Stimulated activated CD8-positive, alpha-beta memory T cell treated with anti-CD3 and anti-CD28 coated beads, Interleukin-12 subunit alpha, Interleukin-12 subunit beta, amount 100 ng/mL, for 24 hours (primary cell): ENCODE results near the gene FAM3B.
"Not testable (repeated sequence)": the region's sequence is repeated elsewhere in the genome, so short reads cannot be mapped to it uniquely, and the experiment has no call there.

Source experiments
- DNase-seq: peaks from one replicate; pipeline ENCODE4 v3.0.0-alpha.2; 2020; ENCODE audit errors: extremely low read depth

Gene FAM3B

DNA sequence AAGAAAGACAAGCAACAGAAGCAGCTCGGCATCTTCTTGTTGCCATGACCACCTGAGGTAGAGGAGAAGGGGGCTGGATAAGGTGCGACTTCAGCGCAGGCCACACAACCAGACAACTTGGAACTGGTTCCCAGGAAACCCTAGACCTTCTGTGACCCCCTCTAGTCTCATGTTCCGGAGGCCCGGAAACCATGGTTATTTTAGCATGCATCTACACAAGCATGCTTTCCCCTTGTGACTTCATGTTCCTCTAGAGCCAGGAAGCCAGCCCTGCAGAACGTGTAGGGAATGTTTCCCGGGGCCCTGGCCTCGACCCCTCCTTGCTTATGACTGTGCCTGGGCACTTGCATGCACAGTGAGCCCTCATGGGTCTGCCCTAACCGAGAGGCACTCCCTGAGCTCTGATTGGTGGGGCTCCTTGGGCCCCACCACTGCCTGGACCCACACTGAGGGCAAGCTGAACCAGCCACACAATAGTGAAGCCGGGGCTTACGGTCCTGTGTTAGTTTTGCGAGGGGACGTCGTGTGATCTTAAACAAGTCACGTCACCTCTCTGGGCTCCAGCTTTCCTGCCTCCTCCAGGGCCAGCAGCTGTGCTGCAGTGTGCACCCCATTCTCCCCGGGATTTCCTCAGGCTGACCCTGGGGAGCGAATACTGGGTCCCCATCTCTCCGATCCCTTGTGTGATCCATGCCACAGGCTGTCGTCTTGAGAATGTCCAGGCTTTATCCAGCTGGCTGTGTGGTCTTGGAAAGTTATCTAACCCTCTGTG, 33.2 kb downstream of the FAM3B start:
- DNase-seq: no peak

DNA sequence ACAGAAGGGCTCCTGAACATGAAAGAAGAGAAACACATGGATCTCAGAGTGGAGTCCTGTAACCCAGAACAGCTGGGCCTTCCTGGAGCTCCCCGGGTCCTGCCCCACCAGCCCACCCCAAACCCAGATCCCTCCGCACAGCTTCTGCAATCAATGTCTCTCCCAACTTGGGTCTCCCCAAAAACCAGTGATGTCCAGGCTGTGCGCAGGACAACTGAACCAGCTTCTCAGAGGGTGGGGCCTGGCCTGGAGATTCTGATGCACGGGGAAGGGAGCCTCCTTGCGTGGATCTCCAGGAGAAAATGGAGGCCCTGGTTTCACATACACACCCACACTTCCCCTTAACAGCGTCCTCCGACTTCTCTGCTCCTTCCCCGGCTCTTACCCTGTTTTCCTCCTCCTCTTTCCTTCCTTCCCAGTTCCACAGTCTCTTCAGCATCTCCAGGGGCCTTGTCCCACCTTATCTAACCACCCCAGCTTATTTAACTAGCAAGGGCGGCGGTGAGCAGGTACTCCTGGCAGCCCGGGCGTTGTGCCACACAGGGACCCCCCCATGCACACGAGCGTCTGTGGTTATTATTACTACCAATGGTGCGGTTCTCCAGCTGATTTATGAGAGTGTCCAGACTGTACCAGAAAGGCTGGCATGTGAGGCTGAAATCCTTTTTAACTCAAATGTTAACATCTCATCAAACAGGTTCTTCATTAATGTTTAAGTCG, 34.0 kb downstream of the FAM3B start:
- no peak for DNase-seq

DNA sequence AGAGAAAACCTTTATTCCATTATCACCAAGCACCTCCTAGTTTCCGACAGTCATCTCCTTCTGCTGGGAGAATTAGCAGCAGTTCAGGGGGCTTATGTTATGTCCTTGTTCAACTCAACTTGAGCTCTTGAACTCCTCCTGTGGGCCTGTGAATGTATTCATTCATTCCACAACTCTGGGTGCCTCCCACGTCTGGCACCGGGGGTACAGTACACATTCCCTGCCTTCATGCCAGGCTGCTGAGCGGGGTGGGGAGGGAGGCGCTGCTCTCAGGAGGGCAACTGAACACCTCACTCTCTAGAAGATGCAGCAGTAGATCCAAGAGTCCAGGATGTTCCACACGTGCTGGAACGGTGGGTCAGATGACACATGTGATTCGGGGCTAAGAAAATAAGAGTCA, 40.9 kb downstream of the FAM3B start:
- DNase-seq: no peak

DNA sequence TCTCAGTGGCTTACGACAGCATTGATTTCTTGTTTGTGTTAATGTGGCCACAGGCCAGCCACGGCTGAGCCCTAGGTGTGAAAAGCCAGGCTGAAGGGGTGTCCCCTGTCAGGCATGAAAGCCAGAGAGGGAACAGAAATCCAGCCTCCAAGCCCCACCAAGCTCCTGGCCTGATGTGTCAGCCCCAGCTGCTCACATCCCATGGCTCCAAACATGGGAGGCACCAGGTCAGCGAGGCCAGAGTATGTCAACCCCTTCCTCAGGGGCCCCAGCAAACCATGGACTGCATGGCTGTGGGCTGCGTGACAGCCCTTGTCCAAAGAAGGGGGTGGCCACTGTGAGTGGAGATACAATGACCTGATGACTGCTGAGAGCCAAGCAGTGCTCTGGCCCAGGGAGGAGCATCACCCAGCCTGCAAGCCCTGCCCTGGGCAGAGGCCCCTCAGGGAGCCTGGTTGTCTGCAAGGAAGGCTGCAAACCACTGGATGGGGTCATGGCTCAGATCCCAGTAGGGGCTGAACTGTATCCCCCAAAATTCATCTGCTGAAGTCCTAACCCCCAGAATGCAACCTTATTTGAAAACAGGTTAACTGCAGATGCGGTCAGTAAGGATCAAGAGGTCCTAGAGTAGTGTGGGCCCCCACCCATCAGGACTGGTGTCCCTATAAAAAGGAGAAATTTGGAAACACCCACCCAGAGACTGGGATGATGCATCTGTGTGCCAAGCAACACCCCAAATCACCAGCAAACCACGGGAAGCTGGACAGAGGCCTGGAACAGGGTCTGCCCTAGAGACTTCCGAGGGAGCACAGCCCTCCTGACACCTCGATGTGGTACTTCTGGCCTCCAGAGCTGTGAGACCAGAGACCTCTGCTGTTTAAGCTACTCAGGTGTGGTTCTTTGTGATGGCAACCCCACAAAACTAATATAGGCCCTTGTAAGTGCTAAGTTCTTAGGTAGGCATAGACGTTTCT, 41.9 kb downstream of the FAM3B start:
- no peak for DNase-seq

DNA sequence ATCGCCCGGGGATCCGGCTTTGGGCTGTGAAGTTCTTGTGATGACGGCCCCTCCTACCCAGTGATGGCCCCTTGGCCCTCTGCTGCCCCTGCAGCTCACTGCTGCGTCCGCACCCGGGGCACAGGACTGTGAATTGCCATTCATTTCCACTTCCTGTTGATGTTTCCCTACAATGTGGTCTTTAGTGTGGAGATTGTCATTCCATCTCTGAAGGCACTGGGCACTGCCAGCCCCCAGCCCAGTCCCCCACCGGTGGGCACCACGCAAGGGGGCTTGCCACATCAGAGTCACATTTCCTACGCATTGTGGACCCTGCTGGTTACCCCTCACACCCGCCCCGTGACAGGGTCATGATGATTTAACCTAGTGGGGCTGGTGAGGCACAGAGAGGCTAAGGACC, 42.7 kb downstream of the FAM3B start:
- no peak for DNase-seq

DNA sequence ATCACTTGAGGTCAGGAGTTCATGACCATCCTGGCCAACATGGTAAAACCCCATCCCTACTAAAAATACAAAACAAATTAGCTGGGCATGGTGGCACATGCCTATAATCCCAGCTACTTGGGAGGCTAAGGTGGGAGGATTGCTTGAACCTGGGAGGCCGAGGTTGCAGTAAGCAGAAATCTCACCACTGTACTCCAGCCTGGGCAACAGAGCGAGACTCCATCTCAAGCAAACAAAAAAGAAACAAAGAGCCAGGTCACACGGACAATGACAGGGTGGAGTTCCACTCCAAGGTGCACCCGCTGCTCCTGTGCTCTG, 43.1 kb downstream of the FAM3B start:
- DNase-seq: not testable (repeated sequence)

DNA sequence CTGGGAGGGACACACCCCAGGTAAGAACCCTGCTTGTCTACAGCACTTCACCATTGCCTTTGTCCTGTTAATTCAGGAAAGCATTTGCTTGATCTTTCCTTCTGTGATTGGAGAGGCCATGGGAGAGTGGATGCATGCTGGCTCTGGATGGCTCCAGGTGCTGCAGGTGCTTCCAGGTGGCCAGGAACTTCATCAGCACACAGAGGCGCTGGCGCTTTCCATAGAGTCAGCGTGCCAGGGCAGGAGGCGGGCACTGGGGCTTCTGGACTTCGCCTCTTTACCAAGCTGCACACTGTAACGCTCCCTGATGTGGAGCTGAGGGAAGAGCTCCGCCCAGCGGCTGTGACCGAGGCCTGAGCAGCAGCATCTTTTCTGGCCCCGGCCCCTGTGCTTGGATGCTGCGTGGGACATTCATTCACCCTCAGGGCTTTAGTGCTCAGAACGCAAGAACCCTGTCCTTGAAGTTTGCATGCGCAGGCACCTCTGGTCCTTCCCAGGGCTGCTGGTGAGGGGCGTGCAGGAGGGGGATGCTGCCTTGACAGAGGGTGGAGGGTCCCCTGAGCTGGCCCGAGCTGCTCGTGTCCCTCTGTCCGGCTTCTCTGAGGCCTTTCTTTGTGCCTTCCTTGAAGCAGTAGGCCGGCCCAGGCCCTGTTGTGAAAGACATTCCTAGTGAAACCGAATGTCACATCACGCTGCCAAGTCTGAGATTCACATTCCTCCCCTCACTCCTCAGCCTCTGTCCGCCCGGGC, 43.6 kb downstream of the FAM3B start:
- no peak for DNase-seq

DNA sequence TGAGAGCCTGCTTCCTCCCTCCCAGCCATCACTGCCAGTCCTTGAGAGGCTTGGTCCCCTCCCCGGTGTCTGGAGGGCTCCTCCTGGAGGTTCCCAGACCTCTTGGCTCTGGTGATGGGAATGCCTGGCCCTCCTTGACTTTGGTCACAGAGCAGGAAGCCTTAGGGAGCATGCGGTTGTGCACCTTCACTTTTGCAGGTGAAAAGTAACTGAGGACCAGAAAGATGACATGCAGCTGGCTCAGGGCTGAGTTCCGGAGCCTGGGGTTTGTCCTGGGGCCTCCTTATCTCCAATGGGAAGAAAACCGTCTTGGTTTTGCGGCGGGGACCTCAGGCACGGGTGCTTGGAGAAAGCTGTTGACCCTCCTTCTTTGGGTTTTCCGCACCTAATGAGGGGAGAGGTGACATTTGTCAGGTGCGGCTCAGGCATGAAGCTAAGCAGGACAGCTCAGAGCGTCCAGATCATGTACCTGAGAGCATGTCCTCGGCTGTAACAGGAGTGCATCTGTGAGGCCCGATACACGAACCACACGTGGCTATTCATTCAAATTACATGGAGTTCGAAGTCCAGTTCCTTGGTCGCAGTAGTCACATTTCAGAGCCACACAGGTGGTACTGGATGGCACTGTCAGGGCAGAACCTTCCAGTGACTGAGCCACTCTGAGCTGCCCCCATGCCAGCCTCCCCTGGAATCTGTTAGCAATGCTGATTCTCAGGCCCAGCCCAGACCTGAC, 44.6 kb downstream of the FAM3B start:
- no peak for DNase-seq

DNA sequence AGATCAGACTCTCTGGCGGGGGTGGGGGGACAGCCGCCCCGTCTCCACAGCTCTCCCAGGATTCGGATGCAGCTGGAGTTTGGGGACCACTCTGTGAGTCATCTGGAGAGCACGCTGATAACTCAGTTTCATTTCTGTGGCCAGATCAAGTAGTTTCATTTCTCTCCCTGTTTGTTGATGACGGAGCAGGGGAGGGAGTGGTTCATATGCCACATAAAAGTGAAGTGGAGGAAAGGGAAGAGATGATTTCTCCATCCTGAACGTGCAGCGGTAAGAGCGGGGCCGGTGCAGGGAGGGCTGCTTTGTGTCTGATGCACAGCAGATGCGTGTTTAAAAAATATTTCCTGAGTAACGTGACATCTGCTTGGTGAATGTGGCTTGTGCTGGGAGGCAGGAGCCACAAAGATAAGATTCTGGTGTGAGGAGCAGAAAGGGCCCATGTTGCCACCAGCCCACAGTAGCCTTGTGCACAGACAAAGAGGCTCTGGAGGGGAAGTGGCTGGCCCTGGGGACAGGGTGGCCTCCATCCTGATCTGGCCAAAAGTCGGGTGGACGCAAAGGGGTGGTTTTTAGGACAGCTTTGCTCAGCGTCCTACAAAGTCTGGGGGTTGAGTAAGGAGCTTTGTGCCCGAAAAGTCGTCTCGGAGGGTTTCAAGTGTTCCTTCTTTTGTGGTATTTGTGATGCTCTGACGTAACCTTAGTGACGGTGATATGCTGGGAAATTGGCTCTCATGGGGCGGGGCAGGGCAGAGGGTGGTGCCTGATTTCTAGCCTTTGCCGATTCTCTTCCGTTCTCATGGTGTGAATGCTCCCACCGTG, 45.4 kb downstream of the FAM3B start, which contains the start of gene MX2:
MX2 (plus strand) TSS at position 242 of the 819 bp plus-strand sequence. CDS start 14,880 bp downstream, outside the sequence.
- peak; percentile 41 for DNase-seq

DNA sequence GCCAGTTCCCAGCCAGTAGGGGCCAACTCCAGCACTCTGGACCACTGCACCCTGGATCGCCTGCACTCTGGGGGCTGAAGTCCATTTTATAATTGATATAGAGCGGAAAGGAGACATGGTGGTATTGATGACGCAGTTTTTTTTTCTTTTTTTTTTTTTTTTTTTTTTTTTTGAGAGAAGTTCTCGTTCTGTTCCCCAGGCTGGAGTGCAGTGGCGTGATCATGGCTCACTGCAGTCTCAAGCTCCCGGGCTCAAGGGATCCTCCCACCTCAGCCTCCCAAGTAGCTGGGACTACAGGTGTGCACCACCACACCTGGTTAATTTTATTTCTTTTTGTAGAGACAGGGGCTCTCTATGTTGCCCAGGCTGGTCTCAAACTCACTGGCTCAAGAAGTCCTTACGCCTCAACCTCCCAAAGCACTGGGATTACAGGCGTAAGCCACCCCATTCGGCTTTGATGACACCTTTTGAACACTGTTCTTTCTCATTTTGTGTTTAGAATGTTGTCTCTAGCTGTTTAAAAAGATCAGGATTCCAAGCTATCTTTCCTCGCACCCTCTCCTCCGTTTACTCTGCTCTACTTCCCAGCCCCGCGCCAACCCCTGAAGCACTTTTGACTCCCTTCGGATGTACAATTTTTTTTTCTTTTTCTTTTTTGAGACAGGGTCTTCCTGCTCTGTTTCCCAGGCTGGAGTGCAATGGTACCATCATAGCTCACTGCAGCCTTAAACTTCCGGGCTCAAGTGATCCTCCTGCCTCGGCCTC, 46.2 kb downstream of the FAM3B start:
- DNase-seq: no peak

DNA sequence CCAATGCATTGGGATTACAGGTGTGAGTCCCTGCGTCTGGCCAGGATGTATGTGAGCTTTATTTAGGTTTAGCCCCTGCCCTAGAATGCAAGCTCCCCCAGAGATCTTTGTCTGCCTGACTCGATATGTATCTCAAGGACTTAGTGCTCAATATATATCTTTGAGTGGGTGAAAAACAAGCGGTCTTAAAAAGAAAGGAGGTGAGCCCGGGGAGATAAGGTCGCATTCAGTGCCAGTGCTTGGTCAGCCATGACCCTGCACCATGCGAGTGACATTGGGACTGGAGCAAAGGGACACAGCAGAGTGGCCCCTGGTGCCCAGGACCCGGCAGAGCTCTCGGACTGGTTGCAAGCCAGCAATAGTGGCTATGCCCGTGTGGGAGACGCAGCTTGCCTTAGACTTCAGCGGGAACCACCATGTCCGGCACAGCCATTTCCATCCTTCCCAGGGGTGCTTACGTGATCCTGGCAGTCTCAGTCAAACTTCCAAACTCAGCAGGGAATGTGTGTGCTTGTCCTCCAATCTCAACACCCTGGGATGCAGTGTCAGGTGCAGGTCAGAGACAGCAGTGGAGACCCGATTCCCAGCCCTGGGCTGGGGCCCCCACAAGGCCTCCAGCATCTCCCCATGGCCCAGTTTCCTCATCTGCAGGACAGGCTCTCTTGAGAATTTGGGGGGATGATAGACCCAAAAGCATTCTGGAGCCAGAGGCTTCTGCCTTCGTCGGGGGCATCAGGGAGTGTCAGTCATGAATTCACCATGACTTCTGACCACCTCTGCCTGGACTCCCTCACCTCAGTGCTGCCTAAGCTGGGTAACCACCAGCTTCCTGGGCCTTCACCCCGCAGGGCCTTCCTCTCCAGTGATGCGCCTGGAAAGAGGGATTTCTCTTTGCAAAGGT, 47.0 kb downstream of the FAM3B start:
- DNase-seq: no peak

DNA sequence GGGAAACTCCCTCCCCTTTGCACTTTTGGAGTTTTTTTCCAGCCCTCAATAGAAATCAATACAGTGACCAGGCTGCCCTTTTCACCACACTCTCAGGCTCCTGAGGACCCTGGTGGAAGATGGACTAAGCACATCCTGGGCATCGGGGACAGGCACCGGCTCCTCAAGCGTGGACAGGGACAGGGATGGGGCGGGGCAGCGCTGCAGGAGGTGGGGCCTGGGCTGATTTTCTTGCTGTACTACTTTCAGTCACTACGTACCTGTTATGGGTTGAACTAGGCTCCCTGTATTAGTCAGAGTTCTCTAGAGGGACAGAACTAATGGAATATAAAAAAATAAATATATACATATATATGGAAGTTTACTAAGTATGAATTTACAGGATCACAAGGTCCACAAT, 47.7 kb downstream of the FAM3B start:
- DNase-seq: no peak

DNA sequence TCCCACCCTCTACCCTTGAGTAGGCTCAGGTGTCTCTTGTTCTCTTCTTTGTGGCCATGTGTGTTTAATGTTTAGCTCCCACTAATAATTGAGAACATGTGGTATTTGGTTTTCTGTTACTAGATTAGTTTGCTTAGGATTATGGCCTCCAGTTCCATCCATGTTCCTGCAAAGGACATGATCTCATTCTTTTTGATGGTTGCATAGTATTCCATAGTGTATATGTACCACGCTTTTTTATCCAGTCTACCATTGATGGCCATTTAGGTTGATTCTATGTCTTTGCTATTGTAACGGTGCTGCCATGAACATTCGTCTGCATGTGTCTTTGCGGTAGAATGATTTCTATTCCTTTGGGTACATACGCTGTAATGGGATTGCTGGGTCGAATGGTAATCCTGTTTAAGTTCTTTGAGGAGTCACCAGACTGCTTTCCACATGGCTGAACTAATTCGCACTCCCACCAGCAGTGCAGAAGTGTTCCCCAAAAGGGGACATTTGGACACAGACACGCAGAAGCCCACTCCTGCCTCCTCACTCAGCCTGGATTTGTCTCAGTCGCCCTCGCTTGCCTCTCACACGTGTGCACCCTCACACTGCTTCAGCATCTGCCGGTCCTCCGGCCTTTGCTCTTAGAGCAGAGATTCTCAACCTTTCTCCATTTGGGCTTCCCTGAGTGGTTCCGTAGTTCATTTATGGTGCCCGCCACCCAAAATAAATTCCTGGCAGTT, 48.9 kb downstream of the FAM3B start:
- DNase-seq: no peak

DNA sequence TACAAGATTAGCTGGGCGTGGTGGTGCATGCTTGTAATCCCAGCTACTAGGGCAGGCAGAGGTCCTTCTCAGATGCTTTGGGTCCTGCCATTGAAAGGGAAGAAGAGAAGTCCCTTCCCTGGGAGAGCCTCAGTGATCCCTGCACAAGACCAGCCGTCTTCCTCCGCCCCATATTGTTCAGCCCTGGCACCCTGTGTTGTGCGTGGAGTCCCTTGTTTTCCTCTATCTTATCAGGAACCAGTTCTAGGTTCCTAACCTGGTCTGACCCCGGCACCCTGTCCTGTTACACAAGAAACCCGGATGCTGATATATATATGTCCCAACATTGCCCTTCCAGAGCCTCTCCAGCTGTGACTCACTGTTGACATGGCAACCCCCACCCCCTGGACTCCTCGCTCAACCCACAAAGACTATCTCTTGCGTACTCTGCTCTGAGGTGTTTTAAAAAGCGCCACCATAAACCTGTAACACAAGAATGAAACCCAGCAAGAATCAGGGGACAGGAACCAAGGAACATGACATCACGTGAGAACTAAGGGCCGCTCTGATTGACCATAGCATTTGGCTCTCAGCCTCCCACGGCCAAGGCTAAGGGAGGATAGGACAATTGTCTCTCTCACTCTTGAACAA, 50.0 kb downstream of the FAM3B start:
- no peak for DNase-seq

DNA sequence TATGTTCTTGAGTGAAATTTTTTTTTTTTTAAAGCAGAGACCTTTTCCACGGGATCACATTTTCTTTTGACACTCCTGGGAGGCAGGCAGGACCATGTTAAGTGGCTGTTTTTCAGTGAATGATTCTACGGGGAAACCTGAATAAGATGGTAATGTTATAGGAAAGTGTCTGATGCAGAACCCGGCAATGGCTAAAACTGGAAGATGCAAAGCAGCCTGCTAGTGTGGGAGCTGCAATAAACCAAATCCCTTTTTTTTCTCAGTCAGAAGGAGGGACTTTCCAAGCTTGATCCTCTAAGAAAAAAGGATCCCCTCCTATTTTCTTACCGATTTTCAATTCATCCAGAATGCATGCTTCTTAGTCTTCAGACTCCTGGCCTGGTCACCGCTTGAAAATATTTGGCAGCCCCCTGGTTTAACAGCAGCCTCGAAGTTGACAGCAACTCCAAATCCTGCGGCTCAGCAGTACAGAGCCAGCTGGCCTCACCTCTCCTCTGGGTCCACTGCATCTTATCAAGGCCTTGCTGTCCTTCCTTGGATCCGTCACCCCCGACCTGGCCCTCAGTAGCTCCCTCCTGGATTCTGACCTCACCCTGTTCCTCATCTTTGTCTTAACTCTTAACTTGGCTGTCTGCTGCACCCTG, 50.8 kb downstream of the FAM3B start:
- no peak for DNase-seq

DNA sequence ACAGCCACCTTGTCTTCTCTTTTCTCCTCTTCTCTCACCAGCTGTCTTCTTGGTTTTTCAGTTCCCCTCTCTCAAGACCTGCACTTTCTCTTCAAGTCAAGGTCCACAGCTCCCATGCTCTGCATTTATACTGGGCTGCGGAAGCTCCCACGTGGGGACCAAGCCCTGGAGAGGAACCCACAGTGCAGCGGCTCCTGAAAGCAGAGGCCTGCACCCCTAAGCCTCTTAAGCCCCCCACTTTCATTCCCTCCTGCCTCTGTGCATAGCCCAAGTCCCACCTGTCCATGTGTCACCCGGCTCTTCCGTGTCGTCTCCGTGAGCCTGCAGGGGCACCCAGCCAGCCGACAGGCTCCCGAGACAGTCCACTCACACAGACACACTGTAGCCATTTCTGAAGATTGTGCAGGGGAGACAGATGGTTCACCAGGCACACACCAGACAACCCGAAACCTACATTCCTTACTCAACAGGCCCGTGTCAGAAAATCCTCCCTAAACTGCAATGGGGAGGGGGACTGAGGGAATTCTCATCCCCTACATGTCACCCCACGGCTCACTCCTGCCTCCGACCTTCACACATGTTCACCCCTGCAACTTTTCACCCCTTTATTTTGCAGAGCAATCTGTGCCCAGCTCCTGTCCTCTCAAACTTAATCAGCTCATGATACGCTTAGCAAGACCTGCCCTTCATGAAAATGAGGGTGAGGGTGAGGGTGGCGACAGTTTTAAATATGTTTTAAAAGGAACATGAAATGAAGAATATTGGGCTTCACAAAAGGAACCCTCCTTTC, 51.5 kb downstream of the FAM3B start:
- DNase-seq: no peak
